Measurements from ENCODE around the gene VPS51. TPM values are rescaled to one million over a fixed set of nuclear protein-coding genes. Genes with fewer than 3 reads are reported as not detected.

Gene VPS51
- total and polyA plus RNA-seq, 2 experiments from 2014 or later, result 45.3 to 450 TPM

- H3K4me3 ChIP-seq, result peak overlapping the region; percentile 93
- peak overlapping the region; percentile 81; the same call in 1 of the 2 replicates for H2AFZ ChIP-seq
- H3K9me2 ChIP-seq (ENCODE audit: insufficient read depth), result no peaks in the 10 kb centered on the region
- H3K27ac Mint-ChIP-seq, result peak overlapping the region; percentile 99
- peaks cover 19% of the 10 kb centered on the region; the same call in 1 of the 2 replicates for H3F3A ChIP-seq (replicated peaks; ENCODE audit: low read depth)
- peaks cover 28% of the 10 kb centered on the region for H4K20me1 ChIP-seq (replicated peaks; ENCODE audit: insufficient read depth)
- peaks cover 8% of the 10 kb centered on the region for H3K27me3 Mint-ChIP-seq (ENCODE audit: insufficient read depth, low read depth, poor library complexity)
- peaks cover 8% of the 10 kb centered on the region; the same call in 1 of the 2 replicates for H3K4me1 ChIP-seq (ENCODE audit: insufficient read depth)
- DNase-seq (ENCODE audit: low spot score) (peak; percentile 53), ATAC-seq (peak; percentile 19)
- no peak for TF ChIP-seq CREB1 (CRISPR knock-in tag; IDR thresholded peaks at IDR 0.05; ENCODE audit: low read depth)
- peak overlapping the region; percentile 96 for H3K4me2 ChIP-seq
- H3K4me3 Mint-ChIP-seq, result peak overlapping the region; percentile 100
- peaks cover 9% of the 10 kb centered on the region for H3K36me3 ChIP-seq (ENCODE audit: insufficient read depth)
- H3K36me3 Mint-ChIP-seq (ENCODE audit: low read depth), result peaks cover 35% of the 10 kb centered on the region
- peaks cover 20% of the 10 kb centered on the region for H3K4me1 Mint-ChIP-seq
- peaks cover 44% of the 10 kb centered on the region for H3K79me2 ChIP-seq (replicated peaks; ENCODE audit: insufficient read depth)
- no peaks in the 10 kb centered on the region for H3K27me3 ChIP-seq (ENCODE audit: insufficient read depth)
- H3K27ac ChIP-seq (ENCODE audit: low read depth), result peak overlapping the region; percentile 96
- no peaks in the 10 kb centered on the region; the same call in 2 of the 3 replicates for H3K9me3 Mint-ChIP-seq
Measured at GRCh38 chr11:65084598-65085375, 11.2 kb upstream of the VPS51 start.

DNA sequence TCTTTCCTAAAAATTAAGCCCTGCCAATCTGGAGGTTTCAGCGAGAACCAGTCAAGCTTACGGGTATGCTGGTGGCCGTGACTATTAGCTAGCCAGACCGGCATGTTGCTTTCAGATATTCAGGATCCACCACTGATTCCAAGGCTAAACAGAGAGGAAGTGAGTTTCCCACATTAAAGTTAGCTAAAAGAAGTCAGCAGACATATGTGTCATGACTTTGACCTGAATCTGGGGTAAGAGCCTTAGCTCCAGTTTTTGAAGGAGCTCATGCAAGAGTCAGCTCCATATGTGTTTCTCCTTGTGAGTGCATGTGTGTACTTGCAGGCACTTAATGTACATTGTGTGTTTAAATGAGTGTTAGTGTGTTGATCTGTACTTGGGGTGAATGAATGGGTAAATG is 10.6 kb upstream of the VPS51 start:
- Mint-ChIP-seq H3K4me1 (peaks cover 20% of the 10 kb centered on the region), H3K9me3 (no peaks in the 10 kb centered on the region; the same call in 2 of the 3 replicates), H3K4me3 (peak overlapping the region; percentile 100), H3K27me3 (ENCODE audit: insufficient read depth, low read depth, poor library complexity) (peaks cover 8% of the 10 kb centered on the region), H3K36me3 (ENCODE audit: low read depth) (peaks cover 29% of the 10 kb centered on the region), H3K27ac (no peak overlapping the region)
- Histone ChIP-seq H3K27me3 (ENCODE audit: insufficient read depth) (no peaks in the 10 kb centered on the region), H3F3A (replicated peaks; ENCODE audit: low read depth) (peaks cover 14% of the 10 kb centered on the region; the same call in 1 of the 2 replicates), H3K4me1 (ENCODE audit: insufficient read depth) (peaks cover 8% of the 10 kb centered on the region; the same call in 1 of the 2 replicates), H2AFZ (no peak overlapping the region), H3K4me2 (no peak overlapping the region), H3K4me3 (peak overlapping the region; percentile 93), H3K9me2 (ENCODE audit: insufficient read depth) (no peaks in the 10 kb centered on the region), H3K79me2 (replicated peaks; ENCODE audit: insufficient read depth) (peaks cover 39% of the 10 kb centered on the region), H3K27ac (ENCODE audit: low read depth) (no peak overlapping the region), H4K20me1 (replicated peaks; ENCODE audit: insufficient read depth) (peaks cover 22% of the 10 kb centered on the region), H3K36me3 (ENCODE audit: insufficient read depth) (peaks cover 5% of the 10 kb centered on the region)
- ATAC-seq (no peak), DNase-seq (ENCODE audit: low spot score) (no peak)
- TF ChIP-seq EZH2 (IDR thresholded peaks at IDR 0.05; ENCODE audit: low read depth, unreplicated experiment) (no peak), REST (IDR thresholded peaks at IDR 0.05; ENCODE audit: unreplicated experiment) (no peak), JUNB (IDR thresholded peaks at IDR 0.05; ENCODE audit: unreplicated experiment) (no peak)

GRCh38 chr11:65086809-65087208 is 9.2 kb upstream of the VPS51 start:
- peaks cover 26% of the 10 kb centered on the region for H3K79me2 ChIP-seq (replicated peaks; ENCODE audit: insufficient read depth)
- Mint-ChIP-seq H3K36me3 (ENCODE audit: low read depth) (peaks cover 16% of the 10 kb centered on the region), H3K9me3 (no peaks in the 10 kb centered on the region), H3K4me3 (no peak overlapping the region), H3K4me1 (peaks cover 16% of the 10 kb centered on the region), H3K27me3 (ENCODE audit: insufficient read depth, low read depth, poor library complexity) (peaks cover 8% of the 10 kb centered on the region), H3K27ac (no peak overlapping the region)
- ATAC-seq (no peak), DNase-seq (ENCODE audit: low spot score) (no peak)
- no peaks in the 10 kb centered on the region for H3K27me3 ChIP-seq (ENCODE audit: insufficient read depth)
- H4K20me1 ChIP-seq (replicated peaks; ENCODE audit: insufficient read depth), result peaks cover 10% of the 10 kb centered on the region; the same call in 1 of the 2 replicates
- H3K4me2 ChIP-seq, result no peak overlapping the region
- H3K9me2 ChIP-seq (ENCODE audit: insufficient read depth), result no peaks in the 10 kb centered on the region
- no peak overlapping the region for H3K27ac ChIP-seq (ENCODE audit: low read depth)
- H3F3A ChIP-seq (replicated peaks; ENCODE audit: low read depth), result 0 out of 2 replicates have a peak, but pooled peaks cover 8% of the 10 kb centered on the region
- peaks cover 8% of the 10 kb centered on the region; the same call in 1 of the 2 replicates for H3K4me1 ChIP-seq (ENCODE audit: insufficient read depth)
- H2AFZ ChIP-seq, result no peak overlapping the region
- TF ChIP-seq ZNF331 (CRISPR knock-in tag; IDR thresholded peaks at IDR 0.05; ENCODE audit: low read depth) (no peak), EZH2 (IDR thresholded peaks at IDR 0.05; ENCODE audit: low read depth, unreplicated experiment) (no peak), POLR2AphosphoS5 (IDR thresholded peaks at IDR 0.05; ENCODE audit: low read depth) (no peak), CREB1 (CRISPR knock-in tag; IDR thresholded peaks at IDR 0.05; ENCODE audit: low read depth) (no peak), ZNF114 (CRISPR knock-in tag; IDR thresholded peaks at IDR 0.05) (no peak), JUNB (IDR thresholded peaks at IDR 0.05; ENCODE audit: unreplicated experiment) (no peak)
- H3K36me3 ChIP-seq (ENCODE audit: insufficient read depth), result no peaks in the 10 kb centered on the region
- H3K4me3 ChIP-seq, result no peak overlapping the region
